Hippocampal formation (tissue), 2 donors: ENCODE data around the gene PACRG.
"Not testable (repeated sequence)": the region's sequence is repeated elsewhere in the genome, so short reads cannot be mapped to it uniquely, and the experiment has no call there.

Experiments used
- DNase-seq, 2 donors: peaks; one replicate each; lab custom pipeline; 2025; lab: John Stamatoyannopoulos, UW

The PACRG gene

DNA sequence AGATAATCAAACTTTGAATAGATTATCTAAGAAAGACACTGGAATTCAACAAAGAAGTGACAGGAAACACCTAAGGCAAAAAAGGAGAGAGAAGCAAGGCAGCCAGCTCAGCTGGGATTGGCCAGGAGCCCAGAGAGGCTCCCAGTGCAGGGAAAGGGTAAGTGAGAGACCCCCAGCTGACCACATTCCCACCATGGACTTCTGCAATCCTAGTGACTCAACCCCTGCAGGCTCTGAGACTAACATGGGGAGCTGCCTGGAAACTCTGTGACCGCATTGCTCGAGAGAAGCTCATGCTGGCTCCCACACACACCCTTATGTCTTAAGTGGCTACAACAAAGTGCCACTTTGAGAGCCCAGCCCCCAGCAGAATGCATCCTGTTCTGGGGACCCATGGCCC lies 215.1 kb downstream of the PACRG start:
- DNase-seq = no peak

DNA sequence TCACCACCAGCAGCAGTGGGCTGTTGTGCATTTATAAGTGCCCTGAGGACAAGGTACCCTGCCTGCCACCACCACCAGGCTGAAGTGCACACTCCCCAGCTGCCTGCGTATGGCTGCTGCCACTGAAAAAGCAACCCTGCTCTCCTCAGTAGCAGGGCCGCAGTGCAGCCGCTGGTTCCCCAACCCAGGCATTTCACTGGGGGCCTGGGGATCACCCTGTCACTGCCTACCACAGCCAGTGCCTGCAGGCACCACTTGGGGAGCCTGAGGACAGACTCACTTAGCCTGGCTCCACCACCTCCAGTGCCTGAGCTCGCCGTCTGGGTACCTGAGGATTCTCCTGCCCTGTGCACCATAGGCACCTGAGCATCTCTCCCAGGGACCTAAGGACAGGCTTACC lies 215.6 kb downstream of the PACRG start:
- DNase-seq = no peak

DNA sequence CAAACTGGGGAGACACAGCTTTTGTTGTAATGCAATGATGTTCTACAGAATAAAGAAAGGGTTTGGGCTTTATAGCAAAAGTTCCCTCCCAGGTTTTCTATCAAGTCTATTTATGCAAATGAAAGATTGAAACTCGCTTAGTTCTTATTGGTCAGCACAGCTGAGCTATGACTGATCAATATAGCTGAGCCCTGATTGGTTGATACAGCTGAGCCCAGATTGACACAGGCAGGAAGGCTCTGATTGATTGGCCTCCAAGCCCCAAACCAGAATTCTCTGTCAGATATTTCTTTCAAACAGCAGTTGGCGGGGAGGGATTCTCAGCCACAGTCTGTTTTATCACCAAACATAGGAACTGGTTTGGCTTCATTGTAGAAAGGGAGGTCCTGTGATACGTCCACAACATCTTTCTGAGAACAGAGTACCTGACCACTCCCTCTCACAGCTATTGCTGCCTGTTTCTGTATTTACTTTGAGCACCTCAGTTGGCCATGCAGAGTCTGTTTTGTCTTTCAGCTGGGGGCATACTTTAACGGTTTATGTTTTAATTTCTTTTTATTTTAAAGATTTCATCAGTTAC lies 223.5 kb downstream of the PACRG start:
- no peak for DNase-seq

DNA sequence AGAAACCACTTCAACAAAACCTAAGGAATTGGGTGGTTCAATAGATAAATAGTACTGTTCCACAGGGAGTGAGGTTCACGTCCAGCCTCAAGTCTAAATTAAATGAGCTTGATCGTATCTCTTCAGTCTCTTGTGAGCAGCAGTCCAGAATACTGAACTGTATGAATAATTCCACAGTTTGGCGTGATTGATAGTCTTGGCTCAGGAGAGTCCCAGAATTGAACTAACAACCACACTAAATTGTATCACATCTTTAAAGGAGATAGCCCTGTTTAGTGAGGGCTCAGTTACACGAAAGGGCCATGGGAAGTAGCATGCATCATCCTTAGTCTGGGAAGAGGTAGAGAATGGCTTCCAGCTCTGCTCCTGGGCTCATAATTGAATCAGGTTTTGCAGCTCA lies 224.6 kb downstream of the PACRG start:
- DNase-seq = no peak

DNA sequence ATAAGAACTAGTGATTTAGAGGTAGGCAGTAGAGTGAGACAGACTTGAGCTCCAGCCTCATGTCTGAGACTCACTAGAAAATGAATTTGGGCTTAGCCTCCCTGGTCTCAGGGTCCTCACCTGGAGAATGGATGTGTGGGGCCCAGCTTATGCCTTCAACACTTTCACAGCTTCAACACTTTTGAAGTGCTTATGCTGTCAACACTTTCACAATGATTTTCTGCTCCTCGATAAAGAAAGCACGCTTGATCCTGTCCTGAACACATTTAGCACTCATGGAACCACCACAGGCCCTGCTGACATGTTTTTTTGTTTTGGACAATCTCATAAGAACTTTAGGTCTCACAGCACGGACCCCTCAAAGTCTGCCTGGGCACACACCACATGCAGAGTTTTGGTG lies 229.3 kb downstream of the PACRG start:
- no peak for DNase-seq

DNA sequence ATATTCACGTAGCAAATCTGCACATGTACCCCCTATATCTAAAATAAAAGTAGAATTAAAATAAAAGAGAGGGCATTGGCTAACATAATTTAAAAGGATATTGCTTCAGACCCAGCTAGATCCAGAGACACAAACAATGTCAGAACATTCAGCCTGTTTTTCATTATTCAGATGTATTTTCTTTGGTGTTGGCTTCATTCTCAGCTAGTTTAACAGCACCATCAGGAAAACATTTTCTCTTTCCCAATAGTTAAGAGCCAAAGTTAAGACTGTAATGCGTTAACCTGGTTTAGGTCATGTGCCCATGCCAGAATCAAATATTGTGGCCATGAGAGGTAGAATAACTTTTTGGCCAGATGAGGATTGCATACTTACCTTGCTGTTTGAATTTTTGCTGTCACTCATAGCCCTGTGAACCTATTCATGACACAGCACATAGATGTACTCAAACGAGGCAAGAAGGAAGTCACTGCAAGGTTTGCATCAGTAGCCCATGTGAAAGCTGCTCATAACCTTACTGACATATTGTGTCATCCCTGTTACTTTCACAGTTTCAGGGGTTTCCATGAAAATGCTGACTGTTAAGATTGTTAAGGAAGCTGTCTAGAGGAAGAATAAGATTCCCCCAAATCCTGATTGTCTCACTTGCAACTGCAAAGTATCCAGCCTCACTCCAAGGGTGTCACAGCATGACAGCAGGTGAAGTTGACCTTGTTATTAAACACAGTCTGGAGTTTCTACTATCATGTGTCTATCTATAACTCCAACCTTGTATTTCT lies 233.1 kb downstream of the PACRG start:
- no peak for DNase-seq

DNA sequence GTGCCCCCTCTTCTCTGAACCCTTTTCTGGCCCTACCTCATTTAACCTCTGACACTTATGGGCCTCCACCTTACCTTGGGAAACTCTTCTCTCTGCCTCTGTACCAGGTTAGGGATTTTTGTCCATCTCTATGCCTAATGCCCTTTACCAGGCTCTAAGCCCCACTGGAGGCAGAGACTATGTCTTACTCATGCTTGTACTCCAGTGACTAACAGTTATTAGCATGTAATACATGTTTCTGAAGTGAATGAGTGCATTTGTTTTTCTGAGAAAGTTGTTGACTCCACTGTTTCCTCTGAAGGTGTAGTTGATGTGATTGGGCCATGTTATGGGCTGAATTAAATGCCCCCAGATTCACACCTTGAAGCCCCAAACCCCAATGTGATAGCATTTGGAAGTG lies 234.3 kb downstream of the PACRG start:
- no peak for DNase-seq

DNA sequence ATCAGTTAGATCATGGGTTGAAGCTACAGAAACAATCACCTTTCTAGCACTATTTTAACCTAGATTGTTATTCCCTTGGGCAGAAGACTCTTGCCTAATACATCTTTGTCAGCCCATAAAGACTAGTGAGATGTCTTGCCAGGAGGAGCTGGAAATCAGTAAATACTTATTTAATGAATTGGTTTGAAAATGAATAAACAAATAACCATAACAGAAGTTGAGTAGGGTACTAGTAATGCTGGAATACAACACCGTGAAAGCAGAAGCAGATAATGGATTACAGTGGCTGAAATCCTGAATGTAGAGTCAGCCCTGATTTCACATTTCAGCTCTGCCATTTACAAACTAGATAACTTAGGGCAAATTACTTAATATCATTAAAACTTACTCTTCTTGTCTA lies 236.1 kb downstream of the PACRG start:
- no peak for DNase-seq

DNA sequence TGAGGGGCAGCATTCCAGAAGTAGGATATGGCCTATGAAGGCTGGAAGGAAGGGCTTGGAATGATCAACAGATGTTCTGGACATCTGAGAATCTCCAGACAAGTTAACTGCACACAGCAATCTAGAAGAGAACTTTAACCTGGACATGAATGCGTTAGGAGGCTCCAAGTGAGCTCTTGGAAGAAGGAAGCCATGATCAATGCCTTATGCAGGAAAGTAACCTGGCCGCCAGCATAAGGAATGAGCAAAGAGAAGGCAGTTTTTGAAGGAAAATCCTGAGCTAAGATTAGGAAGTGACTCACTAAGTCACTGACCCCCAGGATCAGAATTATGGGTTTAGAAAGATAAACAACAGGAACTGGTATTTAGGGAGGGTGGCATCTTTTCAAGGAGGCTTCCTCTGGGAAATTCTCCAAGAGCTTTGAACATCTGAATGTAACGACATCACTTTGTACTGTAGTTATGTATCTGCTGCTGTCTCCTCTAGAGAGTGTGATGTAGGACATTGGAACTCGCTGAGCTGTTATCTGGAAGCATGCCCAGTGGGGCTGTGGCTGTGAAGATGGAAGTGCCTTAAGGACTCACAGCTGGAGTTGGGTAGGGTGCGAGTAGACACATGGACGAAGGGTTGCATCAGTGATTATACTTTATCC lies 236.8 kb downstream of the PACRG start:
- no peak for DNase-seq

DNA sequence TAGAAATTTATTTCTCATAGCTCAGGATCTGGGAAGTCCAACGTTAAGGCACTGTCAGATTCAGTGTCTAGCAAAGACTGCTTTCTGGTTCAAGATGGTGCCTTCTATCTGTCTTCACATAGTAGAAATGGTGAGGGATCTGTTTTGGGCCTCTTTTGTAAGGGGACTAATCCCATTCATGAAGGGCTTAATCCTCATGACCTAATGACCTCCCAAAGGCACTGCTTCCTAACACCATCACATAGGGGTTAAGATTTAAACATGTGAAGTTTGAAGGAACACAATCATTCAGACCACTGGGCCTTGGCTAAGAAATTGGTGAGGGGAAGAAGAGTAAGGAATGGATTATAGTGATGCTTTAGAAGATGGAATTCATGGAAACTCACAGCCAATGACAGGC lies 237.6 kb downstream of the PACRG start:
- no peak for DNase-seq

DNA sequence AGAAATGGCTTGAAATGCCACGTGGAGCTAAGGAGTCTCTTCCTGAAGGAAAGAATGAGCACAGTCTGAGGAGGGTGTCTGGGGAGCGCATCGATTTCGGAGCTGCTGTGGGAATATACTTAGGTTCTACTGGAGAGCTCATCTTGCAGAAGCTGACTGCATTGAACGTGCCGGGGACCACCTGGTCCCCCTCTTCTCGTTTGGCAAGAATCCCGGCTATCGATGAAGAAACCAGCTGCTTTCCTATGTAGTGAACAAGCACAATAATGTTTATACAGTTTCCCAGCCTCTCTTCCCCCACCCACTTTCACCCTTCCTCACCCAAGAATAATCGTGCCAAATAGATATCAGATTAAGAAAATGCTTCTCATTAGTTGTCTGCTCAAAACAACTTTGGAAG lies 242.5 kb downstream of the PACRG start:
- DNase-seq = no peak

DNA sequence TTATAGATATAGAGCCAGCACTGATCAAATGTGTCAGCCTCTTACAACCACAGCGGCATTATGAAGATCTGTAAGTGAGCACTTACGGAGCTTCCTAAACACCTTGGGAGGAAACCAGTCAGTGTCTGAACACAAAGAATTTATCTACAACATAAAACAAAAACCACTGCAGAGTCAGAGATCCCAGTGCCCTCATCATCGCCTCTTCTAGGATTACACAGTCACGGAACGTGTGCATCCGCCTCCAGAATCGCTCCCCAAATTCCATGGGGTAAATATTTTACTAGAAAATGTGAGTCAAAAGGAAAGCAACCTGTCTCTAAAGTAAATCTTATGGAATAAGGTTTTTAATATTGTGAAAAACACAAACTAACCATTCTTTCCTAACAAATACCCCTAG lies 243.6 kb downstream of the PACRG start:
- DNase-seq = no peak

DNA sequence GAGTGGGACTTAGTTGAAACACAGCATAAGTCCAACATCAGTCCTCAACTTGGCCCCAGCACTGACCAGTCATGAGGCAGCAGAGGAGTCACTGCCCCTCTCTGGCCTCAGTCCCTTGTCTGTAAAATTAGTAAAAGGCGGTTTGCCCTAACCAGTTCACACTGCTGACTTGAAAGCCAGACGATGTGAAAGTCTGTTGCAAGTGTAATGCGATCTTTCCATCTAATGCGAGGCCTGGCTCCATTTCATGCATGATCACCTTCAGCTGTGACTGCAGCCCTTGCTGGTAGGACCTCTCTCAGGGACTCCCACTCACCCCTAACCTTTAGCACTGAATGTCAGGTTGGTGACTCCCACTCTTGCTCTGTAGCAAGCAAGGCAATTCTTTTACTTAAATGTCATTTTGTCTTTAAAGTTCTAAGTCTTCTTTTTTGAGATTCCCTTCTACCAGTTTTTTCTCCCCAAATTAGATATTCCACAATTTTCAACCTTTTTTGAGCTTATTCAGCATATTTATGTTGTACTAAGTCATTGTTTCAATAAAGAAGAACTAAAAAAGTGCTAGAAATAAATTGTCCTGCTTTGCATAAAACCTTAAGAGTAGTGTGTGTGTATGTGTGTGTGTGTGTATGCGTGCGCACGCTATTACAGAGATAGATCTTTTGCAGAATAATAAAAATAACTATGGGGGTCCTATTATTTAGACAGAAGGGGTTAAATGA lies 245.5 kb downstream of the PACRG start:
- no peak for DNase-seq

DNA sequence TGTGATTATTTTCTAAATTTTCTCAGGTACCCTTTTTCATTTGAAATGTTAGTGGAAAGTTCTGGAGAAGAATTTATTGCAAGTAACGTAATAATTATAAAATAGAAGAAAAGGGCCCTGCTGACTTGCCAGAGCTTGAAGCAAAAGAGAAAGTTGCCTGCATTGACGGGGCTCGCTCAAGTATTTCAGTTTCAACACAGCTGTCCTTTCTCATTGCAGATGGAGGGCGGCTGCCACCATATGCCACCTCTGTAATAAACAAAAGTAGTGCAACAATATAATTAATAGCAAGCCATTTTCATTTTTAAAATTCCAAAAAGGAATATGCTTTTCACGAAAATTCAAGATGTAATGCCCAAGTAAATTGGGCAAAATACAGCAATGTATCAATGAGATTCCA lies 246.2 kb downstream of the PACRG start:
- DNase-seq = peak in 1 of 2 donors; percentile 20

DNA sequence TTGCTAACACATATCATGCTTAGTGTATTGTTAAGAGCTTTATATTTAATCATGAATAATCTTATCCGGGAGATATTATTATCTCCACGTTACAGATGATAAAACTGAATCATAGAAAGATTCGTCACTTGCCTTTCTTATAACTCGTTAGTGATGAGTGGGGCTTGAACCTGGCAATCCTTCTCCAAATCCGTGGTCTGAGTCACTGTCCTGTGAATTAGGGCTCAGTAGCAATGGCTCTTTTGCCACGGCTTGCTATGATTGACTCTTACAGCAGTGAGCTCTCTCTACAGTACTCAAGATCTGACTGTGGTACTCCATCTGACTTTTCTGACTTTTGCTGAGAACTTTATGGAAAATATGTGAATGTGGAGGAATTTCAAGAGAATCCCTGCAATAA lies 246.9 kb downstream of the PACRG start:
- DNase-seq = no peak

DNA sequence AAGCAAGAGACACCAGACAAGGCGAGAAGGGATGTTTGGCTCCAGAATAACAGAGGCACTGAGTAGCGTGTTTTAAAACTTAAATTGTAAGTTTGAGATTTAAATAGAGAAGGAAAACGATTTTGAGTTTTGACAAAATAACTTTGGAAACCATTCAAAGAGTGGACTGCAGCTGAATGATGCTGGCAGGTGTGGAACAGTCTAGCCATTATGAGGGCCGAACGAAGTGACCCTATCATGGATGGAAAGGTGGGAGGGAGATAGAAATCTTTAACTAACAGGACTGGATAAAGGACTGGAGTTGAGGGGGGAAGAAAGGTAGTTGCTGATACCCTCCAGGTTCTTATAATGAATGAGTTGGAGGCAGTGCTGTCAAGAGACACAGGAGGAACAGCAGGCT lies 248.4 kb downstream of the PACRG start:
- DNase-seq = no peak

DNA sequence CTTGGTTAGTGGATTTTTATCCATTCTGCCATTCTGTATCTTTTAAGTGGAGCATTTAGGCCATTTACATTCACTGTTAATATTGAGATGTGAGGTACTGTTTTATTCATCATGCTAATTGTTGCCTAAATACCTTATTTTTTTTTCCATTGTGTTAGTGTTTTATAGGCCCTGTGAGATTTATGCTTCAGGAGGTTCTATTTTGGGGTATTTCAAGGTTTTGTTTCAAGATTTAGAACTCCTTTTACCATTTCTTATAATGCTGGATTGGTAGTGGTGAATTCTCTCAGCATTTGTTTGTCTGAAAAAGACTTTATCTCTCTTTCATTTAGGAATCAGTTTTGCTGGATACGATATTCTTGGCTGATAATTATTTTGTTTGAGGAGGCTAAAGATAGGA lies 255.5 kb downstream of the PACRG start:
- not testable (repeated sequence) for DNase-seq

DNA sequence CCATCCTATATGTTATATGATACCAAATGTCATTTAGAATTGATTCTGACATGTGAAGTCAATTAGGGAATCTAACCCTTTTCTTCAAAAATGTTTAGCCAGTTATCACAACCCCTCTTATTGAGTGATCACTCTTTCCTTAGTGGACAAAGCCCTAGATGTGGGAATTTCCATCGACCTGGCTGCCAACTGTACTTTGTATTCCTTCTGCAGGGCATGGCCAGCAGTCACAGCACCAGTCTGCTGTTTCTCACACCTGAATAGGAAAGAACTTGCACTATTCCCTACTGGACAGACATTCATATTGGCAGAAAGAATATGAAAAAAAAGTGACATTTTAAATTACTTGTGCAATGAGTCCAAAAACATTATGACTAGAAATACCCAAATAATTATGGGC lies 271.0 kb downstream of the PACRG start:
- no peak for DNase-seq

DNA sequence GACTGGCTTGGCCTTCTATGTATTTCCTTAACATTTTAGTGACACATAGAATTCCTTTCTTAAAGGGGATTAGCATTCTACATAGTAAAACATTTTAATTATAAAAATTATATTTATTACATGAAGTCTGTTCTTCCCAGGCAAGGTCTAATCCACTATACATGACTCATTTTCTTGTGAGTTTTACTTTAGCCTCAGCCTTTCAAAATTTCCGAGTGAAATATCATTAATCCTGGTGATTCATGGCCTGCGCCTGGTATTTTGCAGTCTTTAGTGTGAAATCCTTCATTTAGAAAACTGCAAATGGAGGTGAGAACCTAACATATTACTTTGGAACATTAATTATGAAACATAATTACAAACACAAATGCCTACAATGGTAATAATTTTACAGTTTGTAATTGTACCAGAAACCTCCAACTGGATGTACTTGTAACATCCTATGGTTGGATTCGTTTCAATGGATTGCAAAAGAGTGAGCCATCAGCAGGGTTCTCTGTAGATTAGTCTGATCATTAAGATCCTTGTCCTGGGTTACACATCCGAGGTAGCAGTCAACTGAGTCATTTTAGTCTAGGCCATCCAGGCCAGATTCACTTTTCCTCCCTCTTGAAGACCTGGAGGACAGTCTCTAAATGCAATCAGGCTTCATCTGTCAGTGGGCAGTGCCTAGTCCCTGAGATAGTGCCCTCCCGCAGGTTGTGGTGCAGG lies 272.0 kb downstream of the PACRG start:
- DNase-seq = no peak

DNA sequence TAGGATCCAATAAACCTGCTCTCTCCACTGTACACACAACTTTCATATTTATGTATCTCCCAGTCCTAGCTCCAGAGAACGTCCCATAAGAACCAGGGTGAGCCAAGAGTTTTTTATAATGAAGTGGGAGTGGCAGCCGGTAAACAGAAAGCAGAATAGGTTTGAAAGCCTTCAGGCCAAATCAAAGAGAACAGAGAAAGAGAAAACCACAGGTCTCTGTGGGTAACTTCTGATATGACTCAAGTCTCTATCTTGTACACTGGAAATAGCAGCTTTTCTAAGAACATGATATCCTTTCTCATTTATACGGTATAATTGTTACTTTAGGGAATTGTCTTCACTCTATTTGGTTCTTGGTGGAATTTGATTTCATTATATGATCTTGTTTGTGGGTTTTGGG lies 273.6 kb downstream of the PACRG start:
- DNase-seq = no peak

DNA sequence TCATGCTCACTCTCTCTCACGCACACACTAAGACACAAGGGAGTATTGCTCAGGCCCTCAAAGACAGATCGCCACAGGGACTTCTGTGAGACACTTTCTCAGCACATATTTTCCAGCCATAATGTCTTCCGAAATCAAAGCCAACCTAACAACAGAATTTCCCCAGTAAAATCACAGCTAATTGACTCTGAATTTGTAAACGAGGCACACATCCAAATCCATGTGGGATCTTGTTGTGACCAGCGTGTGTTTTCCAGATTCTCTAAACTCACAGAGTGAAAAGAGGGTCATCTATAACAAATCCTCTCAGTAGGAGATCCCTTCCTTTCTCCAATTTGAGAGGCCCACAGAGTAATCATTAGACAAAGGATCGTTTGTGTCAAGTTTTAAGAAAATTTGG lies 280.4 kb downstream of the PACRG start:
- DNase-seq = no peak

DNA sequence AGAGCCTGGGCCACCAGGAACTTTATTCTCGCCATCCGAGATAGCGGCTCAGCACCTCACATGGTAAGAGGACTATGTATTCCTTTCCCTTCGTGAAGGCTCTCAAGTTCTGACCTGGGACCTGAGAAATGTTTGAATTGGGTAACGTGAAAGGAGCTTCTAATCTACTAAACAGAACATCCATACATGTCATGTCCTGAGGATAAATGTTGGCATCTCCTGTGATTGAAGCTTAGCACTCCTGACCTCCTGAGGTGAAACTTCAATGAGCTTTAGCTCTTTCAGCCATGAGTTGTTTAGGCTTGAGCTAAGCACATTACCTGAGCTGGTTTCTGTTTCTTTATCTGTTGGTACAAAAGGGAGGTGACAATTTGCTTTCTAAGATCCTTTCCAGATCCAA lies 280.9 kb downstream of the PACRG start:
- no peak for DNase-seq
